LoVo (cell line): ENCODE data around the gene TSPAN16.

ENCODE experiments used
- DNase-seq: peaks from one replicate; pipeline ENCODE4 v3.0.0-alpha.2; 2016; ENCODE audit warnings: low spot score

The TSPAN16 gene

DNA sequence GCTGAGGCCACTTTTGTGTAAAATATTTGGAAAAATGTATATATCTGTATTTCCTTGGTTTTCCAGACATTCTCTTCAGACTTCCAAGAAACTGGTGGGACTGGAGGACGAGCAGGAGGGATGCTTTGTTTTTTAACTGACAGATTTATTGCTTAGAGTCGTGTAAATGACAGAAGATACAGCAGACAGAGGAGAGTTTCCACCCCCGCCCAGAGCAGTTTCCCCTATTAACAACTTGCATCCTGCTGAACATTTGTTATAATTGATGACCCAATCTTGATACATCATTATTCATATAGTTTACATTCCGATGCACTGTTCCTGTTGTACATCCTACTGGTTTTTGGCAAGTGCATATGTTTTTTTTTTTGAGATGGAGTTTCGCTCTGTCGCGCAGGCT, 26.6 kb upstream of the TSPAN16 start:
- no peak for DNase-seq

DNA sequence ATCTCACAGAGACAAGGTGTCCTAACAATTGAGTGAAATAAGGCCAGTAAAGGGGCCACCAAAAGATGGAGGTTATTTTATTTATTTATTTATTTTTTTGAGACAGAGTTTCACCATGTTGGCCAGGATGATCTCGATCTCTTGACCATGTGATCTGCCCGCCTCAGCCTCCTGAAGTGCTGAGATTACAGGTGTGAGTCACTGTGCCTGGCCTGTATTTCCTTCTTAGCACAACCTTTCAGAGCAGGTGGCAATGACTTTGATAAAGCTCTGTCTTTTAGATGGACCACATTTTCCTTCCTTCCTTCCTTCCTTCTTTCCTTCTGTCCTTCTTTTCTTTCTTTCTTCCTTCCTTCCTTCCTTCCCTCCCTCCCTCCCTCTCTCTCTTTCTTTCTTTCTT, 22.7 kb upstream of the TSPAN16 start:
- no peak for DNase-seq

DNA sequence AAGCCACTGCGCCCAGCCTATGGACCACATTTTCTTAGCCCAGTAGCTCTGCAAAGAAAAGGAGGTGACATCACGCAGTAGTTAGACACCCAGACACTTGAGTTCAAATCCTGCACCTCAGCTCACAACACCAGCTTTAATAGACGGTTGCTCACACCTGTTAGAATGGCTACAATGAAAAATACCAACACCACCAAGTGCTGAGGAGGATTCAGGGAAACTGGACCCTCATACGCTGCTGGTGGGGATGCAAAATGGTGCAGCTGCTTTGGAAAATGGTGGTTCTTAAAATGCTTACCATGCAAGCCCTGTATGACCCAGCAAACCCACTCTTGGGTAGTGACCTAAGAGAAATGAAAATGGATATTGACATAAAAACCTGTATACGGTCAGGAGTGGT, 22.0 kb upstream of the TSPAN16 start:
- no peak for DNase-seq

- no peak for DNase-seq
Measured at GRCh38 chr19:11274533-11275086, 21.4 kb upstream of the TSPAN16 start.

- no peak for DNase-seq
Measured at GRCh38 chr19:11278670-11279069, 17.3 kb upstream of the TSPAN16 start.

DNA sequence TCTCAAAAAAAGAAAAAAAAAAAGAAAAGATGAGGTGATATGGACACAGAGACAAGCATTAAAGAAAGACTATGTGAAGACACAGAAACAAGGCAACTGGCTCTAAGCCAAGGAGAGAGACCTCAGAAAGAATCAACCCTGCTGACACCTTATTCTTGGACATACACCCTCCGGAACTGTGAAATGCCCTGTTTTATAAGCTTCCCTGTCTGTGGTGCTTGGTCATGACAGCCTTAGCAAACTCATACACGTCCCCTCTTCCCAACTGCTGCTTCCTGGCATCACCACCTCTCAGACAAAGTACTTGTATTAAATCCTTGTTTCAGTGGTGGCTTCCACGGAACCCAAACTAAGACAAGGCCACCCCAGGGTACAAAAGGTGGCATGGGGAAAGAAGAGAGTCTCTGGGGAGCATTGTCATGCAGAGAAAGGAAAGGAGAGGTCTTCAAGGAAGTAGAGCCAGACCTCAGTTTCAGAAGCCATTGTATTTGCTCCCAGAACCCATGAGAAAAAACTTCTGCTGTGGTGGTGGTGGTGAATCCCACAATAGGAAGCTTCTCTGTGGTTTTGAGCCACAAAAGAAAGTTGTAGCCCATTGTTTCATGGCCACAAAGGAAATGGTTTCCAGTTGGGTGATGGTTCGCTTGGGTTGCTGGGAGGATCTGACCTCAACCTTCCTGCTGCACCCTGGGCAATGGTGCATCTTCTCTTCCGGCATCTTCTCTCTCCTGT, 16.3 kb upstream of the TSPAN16 start:
- DNase-seq, result no peak

DNA sequence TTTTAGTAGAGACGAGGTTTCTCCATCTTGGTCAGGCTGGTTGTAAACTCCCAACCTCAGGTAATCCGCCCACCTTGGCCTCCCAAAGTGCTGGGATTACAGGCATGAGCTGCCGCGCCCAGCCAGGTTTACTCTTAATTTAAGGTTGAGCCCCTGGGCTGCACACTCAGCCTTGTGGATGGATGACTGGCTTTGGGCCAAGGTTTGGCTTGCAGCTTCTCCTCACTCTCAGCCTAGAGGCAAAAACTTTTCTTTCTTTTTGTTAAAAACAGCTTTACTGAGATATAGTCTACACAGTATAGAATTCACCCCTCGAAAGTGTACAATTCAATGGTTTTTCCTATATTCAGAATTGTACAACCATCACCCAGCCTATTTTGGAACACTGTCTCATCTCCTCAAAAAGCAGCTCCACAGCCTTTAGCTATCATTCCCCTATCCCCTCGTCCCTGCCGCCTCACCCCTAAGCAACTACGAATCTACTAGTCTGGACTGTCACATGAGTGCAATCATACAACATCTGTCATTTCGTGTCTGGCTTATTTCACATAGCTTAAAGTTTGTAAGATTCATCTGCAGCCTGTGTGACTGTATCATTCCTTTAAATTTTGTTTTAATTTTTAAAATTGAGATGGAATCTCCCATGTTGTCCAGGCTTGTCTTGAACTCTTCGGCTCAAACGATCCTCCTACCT, 14.5 kb upstream of the TSPAN16 start:
- no peak for DNase-seq

DNA sequence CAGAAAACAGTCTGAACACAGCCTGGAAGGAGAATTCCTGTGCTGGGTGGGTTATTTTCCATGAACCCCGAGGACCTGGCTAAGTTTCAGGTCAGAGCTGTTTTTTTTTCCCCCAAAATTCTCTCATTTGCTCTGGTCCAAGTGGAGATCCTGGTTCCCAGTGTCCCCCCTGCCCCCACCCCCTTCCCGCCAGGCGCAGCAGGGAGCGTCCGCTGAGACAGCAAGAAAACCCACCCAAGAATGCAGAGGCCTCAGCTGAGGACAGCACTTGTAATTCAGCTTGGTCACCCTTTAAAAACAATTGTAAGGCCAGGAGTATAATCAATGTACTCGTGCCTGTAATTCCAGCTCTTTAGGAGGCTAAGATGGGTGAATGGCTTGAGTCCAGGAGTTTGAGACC, 11.4 kb upstream of the TSPAN16 start:
- DNase-seq, result no peak

- no peak for DNase-seq
Measured at GRCh38 chr19:11286312-11286974, 9.5 kb upstream of the TSPAN16 start.

DNA sequence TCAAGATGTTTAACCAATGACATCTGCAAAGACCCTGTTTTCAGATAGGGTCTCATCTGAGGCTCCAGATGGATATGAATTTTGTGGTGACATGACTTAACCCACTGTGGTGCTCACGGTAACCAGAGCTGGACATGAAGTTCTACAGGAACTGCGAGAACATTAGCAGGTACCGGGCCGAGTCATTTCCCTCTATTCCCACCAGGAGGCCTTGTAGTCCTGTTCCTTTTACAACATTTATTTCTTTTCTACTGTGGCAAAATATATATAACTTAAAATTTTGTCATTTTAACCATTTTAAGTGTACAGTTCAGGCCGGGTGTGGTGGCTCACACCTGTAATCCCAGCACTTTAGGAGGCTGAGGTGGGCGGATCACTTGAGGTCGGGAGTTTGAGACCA, 7.6 kb upstream of the TSPAN16 start:
- no peak for DNase-seq

DNA sequence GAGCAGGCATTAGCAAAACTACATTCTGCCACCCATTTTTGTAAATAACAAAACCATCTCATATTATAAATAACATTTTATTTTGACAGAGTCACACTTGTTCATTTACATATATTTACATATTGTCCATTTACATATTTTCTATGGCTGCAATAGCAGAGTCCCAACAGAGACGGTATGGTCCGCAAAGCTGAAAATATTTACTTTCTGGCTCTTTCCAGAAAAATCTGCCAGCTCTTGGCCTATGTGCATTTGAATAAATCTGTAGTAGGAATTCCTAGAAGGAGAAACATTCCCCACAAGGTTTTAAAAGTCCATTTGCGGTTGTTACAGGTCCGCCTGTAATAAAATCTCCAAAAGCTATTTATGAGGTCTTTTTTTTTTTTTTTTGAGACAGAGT, 5.7 kb upstream of the TSPAN16 start:
- no peak for DNase-seq

GRCh38 chr19:11291415-11291814, 4.5 kb upstream of the TSPAN16 start:
- no peak for DNase-seq

GRCh38 chr19:11291991-11292390, 4.0 kb upstream of the TSPAN16 start:
- DNase-seq, result no peak

GRCh38 chr19:11293433-11294389, 2.2 kb upstream of the TSPAN16 start:
- peak; percentile 91 for DNase-seq

DNA sequence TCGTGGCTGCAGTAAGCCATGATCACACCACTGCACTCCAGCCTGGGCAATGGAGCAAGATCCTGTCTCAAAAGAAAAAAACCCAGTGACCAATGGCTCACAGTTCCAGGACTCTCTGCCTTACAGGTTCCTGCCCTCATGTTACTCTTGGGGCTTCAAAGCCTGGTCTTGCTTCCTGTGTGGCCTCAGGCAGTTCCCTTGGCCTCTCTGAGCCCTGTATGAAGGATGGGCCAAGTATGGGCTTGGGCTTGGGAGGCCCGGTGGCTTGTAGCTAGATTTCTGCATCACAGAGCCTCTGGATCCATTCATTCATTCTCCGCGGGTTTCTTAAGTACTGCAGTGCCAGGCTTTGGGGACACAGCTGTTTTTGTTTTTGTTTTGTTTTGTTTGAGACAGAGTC, 780 bp upstream of the TSPAN16 start:
- DNase-seq, result no peak

DNA sequence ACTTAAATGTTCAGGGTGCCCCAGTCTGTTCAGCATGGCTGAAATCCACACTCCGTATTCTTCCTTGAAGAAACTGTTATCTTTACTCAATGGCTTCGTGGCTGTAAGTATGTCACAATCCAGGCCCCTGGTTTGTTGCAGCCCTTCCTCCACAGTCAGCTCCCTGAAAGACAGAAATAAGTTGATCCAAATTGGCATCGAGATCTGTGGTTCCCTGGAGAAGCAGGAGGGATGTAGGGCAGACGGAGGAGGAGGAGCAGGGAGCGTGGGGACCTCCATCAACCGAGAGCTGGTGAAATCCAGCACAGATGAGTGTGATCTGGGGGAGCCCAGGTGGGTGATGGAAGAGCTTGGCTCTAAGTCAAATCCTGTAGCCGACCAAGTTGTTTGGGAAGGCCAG, 304 bp downstream of the TSPAN16 start:
- DNase-seq, result no peak

GRCh38 chr19:11299946-11300810, 4.2 kb downstream of the TSPAN16 start:
- no peak for DNase-seq

GRCh38 chr19:11300811-11301120, 4.8 kb downstream of the TSPAN16 start:
- DNase-seq, result no peak

DNA sequence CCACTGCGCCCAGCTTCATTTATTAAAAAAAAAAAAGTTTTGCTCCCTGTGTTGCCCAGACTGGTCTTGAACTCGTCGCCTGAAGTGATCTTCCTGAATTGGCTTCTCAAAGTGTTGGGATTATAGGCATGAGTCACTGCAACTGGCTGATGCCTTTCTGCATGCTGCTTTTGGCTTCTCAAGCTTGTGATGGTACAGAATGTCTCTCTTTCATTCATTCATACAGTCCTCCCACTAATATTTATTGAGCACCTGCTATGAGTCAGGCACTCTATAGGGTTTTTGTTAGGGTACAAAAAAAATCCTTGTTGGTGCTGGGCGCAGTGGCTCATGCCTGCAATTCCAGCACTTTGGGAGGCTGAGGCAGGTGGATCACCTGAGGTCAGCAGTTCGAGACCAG, 9.0 kb downstream of the TSPAN16 start:
- DNase-seq, result no peak

DNA sequence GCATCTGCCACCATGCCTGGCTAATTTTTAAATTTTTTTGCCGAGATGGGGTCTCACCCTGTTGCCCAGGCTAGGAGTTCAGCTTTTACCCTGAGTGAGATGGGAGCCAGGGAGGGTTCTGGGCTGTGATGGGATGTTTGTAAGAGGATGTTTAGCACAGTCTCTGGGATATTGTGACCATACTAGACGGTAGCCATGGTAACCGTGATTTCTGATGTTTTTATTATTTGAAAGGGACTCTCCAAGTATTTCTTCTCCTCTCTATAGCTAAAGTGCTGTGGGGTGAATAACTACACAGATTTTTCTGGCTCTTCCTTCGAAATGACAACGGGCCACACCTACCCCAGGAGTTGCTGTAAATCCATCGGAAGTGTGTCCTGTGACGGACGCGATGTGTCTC, 10.4 kb downstream of the TSPAN16 start:
- no peak for DNase-seq
